ENCODE results near the gene TMEM252. TPM values are rescaled to one million over a fixed set of nuclear protein-coding genes. Genes with fewer than 3 reads are reported as not detected.

TMEM252 gene
- total RNA-seq, 1 donor from 2014 or later = not detected

- peak; percentile 86 for ATAC-seq
- H3K4me1 ChIP-seq = no peaks in the 10 kb centered on the region
- H3K9me3 ChIP-seq = no peaks in the 10 kb centered on the region
- no peak overlapping the region for H3K27ac ChIP-seq
- intact Hi-C loops (cut with DNase I) = no loop called here
- no peak overlapping the region for H3K4me3 ChIP-seq
- peak; percentile 76 for DNase-seq
- H3K36me3 ChIP-seq = no peaks in the 10 kb centered on the region
- H3K27me3 ChIP-seq = no peaks in the 10 kb centered on the region
- TF ChIP-seq CTCF (IDR thresholded peaks at IDR 0.05) = peak; percentile 45
Observed at GRCh38 chr9:68560071-68560844, 19.6 kb upstream of the TMEM252 start.

GRCh38 chr9:68558545-68558944, 17.9 kb upstream of the TMEM252 start:
- no peaks in the 10 kb centered on the region for H3K27me3 ChIP-seq
- H3K27ac ChIP-seq = no peak overlapping the region
- H3K4me3 ChIP-seq = no peak overlapping the region
- DNase-seq (no peak), ATAC-seq (no peak)
- intact Hi-C loops (cut with DNase I) = no loop called here
- H3K36me3 ChIP-seq = no peaks in the 10 kb centered on the region
- TF ChIP-seq CTCF (IDR thresholded peaks at IDR 0.05) = no peak
- no peaks in the 10 kb centered on the region for H3K4me1 ChIP-seq
- no peaks in the 10 kb centered on the region for H3K9me3 ChIP-seq

- DNase-seq (no peak), ATAC-seq (no peak)
Observed at GRCh38 chr9:68555437-68556150, 14.9 kb upstream of the TMEM252 start.

GRCh38 chr9:68552700-68553476, 12.2 kb upstream of the TMEM252 start:
- intact Hi-C loops (cut with DNase I) = no loop called here
- Histone ChIP-seq H3K36me3 (no peaks in the 10 kb centered on the region), H3K4me1 (no peaks in the 10 kb centered on the region), H3K27me3 (no peaks in the 10 kb centered on the region), H3K4me3 (no peak overlapping the region), H3K9me3 (no peaks in the 10 kb centered on the region), H3K27ac (no peak overlapping the region)
- no peak for ATAC-seq
- DNase-seq = no peak
- TF ChIP-seq CTCF (IDR thresholded peaks at IDR 0.05) = no peak

More at GRCh38 chr9:68555437-68556150, 14.9 kb upstream of the TMEM252 start:
- Histone ChIP-seq H3K36me3 (no peaks in the 10 kb centered on the region), H3K4me3 (no peak overlapping the region), H3K27ac (no peak overlapping the region), H3K27me3 (no peaks in the 10 kb centered on the region), H3K4me1 (no peaks in the 10 kb centered on the region), H3K9me3 (no peaks in the 10 kb centered on the region)
- no peak for TF ChIP-seq CTCF (IDR thresholded peaks at IDR 0.05)
- intact Hi-C loops (cut with DNase I) = no loop called here

- intact Hi-C loops (cut with DNase I) = no loop called here
- no peak overlapping the region for H3K27ac ChIP-seq
- H3K36me3 ChIP-seq = no peaks in the 10 kb centered on the region
- no peak for TF ChIP-seq CTCF (IDR thresholded peaks at IDR 0.05)
- H3K4me3 ChIP-seq = no peak overlapping the region
- no peaks in the 10 kb centered on the region for H3K9me3 ChIP-seq
- ATAC-seq (peak; percentile 65), DNase-seq (no peak)
- H3K4me1 ChIP-seq = no peaks in the 10 kb centered on the region
- no peaks in the 10 kb centered on the region for H3K27me3 ChIP-seq
Observed at GRCh38 chr9:68551191-68551590, 10.5 kb upstream of the TMEM252 start.

All from upper lobe of right lung (tissue), 1 donor.